Right ventricle myocardium inferior (tissue), 1 donor: Measurements from ENCODE around the gene TADA2B. TPM values are rescaled to one million over a fixed set of nuclear protein-coding genes. Genes with fewer than 3 reads are reported as not detected.

Source experiments
- ATAC-seq: fragments of 200-7000 bp; cut with Tn5 transposase; one replicate; pipeline ENCODE4 v1.9.1; 2020; ENCODE audit warnings: mild to moderate bottlenecking, moderate library complexity
- DNase-seq: peaks from one replicate; pipeline ENCODE4 v3.0.0; 2021; ENCODE audit errors: missing footprints
- intact Hi-C: fragments of 100-400 bp; cut with DNase I; formaldehyde crosslinking; loops from one replicate; pipeline ENCODE4 v1.11.0; 2022
- total RNA-seq: library from RNA; stranded (reverse); fragmentation: NEBNext Ultra II Directional; extraction: Animal tissue kit (Norgen Biotek cat#: 25700); gene quantifications from one replicate; pipeline ENCODE4 v1.2.1, GENCODE V29; 2021
- donor health status: DM: no; HTN: yes; CAD: no; lungs with severe emphysema.

Gene TADA2B
- total RNA-seq, 1 donor from 2014 or later, result 33.3 TPM

DNA sequence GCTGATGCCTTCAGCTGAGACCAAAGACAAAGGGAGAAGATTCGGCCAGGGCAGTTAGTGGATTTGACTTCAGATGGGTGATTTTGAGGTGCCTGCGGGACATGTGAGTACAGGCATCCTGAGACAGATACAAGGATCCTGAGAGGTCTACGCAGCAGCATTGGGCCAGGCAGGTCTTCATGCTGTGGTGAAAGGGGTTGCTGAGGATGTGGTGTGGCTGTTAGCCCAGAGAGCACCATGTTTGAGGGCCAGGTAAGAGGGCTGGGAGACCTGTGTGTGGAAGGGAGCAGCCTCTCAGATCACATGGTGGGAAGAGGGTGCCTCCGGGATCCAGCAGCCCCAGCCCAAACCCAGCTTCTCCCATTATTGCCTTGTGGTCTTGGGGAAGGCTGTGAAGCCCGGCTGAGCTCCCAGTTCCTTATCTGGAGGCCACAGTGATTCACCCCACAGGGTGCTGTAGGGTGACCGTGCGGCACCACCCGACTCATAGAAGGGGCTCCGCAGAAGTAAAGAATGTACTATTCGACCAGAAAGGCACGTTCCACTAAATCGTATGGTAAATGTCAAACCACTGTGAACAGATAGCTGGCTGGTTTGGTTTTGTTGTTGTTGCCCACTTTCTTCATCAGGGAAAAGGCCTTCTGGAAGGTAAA, 27.7 kb upstream of the TADA2B start:
- intact Hi-C loops, result no loop called here
- DNase-seq, result no peak
- no peak for ATAC-seq

GRCh38 chr4:7016086-7016485, 27.1 kb upstream of the TADA2B start:
- intact Hi-C loops, result no loop called here
- no peak for DNase-seq
- peak; percentile 40 for ATAC-seq

GRCh38 chr4:7016512-7016911, 26.7 kb upstream of the TADA2B start:
- DNase-seq, result no peak
- intact Hi-C loops, result no loop called here
- no peak for ATAC-seq

DNA sequence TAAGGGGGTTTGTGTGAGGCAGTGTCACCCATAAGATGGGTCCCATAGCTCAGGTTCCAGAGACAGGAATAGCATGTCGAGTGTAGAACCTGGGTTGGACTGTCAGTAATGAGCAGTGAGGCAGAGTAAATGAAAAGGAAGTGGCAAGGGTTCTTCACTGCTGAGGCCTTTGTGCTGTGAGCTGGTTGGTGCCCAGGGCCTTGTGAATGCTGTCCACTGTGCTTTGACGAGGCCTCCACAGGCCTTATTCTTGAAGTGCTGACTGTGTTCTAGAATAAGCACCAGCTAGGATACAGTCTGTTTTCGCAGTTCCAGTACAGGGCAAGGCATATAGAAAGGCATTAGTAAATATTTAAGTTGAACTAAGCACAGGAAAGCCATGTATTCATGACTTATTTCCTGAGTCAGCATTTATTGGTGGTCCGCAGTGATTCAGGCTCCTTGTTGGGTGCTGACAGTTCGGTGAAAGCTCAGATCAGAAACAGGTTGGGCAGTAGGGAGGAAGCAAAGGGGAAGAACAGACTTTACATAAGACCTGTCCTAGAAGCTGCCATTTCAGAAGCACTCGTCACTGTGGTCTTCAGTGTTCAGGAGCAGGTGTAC, 25.6 kb upstream of the TADA2B start:
- intact Hi-C loops, result loop anchor here (1.0 kb wide), 1 partner anchor 27 kb away; no protein-coding TSS in a partner anchor
- no peak for DNase-seq

GRCh38 chr4:7018281-7018680, 24.9 kb upstream of the TADA2B start:
- ATAC-seq, result no peak
- intact Hi-C loops, result no loop called here
- DNase-seq, result no peak

More for the DNA sequence above, 25.6 kb upstream of the TADA2B start:
- no peak for ATAC-seq

DNA sequence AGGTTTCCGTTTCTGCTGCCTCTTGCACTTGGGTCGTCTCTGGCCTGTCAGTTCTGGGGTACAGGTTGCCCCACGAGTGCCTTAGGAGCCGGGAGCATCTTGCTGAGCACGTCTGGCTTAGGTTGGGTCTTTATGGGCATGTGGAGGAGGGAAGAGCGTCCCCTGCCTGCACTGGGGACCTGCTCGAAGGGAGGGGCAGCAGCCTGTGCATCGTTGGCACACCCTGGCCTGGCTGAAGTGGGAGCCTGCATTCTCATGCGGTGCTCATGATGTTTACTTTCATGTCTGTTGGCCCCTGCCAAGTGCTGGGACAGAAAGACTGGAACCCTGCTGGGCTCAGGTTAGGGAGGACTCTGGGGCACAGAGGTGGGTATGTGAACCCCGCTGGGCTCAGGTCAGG, 23.8 kb upstream of the TADA2B start:
- ATAC-seq, result no peak
- intact Hi-C loops, result no loop called here
- no peak for DNase-seq

- intact Hi-C loops, result no loop called here
- DNase-seq (peak; percentile 51), ATAC-seq (no peak)
Observed at GRCh38 chr4:7020290-7020689, 22.9 kb upstream of the TADA2B start.

GRCh38 chr4:7020856-7021255, 22.3 kb upstream of the TADA2B start:
- intact Hi-C loops, result no loop called here
- DNase-seq, result peak; percentile 34
- ATAC-seq, result no peak

DNA sequence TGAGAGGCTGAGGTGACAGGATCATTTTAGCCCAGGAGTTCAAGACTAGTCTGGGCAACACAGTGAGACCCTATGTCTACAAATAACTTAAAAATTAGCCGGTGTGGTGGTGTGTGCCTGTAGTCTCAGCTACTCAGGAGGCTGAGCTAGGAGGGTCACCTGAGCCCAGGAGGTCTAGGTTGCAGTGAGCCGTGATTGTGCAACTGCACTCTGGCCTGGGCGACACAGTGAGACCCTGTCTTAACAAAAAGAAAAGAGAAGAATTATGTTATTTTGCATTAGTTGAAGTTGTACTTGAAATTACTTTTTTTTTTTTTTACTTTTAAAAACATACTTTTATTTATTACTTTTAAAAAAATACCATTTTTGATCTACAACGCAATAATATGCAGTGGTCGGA, 21.8 kb upstream of the TADA2B start:
- intact Hi-C loops, result no loop called here
- ATAC-seq (no peak), DNase-seq (peak; percentile 17)

DNA sequence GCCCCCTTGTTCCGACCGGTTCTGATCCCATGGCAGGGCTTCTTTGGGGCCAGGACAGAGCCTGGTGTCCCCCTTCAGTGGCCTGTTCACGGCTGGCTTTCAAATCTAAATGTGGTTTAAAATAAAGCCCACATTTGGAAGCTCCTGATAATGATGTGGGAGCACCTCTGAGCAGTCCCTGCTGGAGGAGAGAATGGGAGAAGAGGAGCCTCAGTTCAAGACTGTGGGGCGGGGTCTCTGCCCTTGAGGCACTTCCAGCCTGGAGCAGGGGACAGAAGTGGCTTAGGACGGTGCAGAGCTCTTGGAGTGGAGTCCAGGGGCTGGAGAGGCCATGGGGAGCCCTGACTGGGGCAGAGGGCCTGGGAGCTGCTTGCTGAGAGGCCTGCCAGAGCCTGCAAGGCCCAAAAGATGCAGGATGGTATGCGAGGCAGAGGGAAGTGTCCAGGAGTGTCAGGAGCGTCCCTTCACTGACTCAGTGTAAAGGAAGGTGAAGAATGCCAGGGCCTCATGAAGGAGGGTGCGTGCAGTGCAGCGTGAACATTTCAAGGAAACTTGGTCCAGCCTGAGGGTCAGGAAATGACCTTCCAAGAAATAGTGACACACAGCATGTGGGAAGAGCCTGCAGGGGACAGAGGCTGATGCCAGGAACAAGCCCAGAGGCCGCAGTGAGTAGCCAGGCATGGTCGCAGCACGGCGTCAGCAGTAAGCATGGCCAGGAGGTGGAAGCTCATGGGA, 21.1 kb upstream of the TADA2B start:
- intact Hi-C loops, result no loop called here
- DNase-seq, result peak; percentile 28
- ATAC-seq, result no peak

DNA sequence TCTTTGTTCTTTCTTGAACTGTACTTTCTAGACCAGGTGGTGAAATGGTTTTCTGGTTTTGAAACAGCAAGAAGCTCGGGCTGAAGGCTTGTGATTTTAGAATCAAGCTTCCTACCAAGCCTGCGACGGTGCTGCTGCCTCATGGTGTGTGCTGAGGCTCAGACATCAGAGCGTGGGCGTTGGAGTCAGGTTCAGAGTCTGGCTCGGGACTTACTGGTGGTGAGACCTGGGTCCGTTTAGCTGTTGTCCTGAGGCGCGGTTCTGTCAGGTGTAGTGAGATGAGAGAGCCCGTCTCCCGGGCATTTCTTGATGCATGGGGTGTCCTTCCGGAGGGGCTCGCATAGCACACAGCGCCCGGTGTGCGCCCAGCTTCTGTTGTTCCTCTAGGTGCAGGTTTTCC, 19.7 kb upstream of the TADA2B start:
- intact Hi-C loops, result no loop called here
- ATAC-seq (no peak), DNase-seq (peak; percentile 42)

- DNase-seq (peak; percentile 26), ATAC-seq (no peak)
- intact Hi-C loops, result no loop called here
Observed at GRCh38 chr4:7023901-7024300, 19.3 kb upstream of the TADA2B start.

DNA sequence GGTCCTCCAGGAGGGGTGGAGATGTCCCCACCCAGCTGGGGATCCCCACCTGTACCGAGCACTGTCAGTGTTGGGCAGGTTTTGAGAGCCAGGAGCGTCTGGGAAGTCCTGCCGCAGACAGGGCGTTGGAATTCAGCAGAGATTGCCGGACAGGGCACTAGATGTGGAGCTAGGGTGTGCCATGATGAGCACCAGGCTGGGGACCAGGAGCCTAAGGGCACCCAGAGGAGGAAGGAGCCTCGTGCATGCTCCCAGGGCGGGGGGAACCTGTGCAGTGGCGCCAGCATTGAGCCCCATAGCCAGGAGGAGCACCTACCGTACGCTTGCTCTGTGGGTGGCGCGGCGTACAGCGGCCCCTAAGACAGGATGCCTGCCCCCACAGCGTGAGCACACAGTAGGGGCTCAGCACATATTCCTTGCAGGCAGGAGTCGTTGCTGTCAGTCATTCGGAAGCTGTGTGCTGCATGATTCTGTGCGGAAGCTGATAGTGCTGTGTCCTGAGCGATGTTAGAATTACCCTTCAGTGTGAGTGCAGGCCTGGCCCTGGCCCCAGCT, 18.8 kb upstream of the TADA2B start:
- intact Hi-C loops, result no loop called here
- peak; percentile 17 for ATAC-seq
- peak; percentile 64 for DNase-seq

DNA sequence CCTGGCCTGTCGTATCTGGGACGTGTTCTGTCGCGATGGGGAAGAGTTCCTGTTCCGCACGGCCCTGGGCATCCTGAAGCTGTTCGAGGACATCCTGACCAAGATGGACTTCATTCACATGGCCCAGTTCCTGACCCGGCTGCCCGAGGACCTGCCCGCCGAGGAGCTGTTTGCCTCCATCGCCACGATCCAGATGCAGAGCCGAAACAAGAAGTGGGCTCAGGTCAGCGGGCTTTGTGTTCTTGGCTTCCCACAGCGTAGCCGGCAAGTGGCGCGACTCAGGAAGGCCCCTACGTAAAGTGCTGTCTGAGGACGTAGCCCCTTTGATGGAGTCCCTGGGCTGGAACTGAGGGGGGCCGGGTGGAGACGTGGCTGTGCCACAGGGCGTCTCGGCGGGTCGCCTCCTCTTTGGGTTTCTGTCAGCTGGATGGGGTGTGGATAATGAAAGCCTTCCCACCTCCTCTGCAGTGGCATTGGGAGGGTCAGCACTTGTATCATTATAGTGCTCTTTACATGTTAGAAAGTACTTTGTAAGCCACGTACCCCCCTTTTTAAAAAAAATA, 18.1 kb upstream of the TADA2B start:
- DNase-seq, result peak; percentile 41
- intact Hi-C loops, result no loop called here
- no peak for ATAC-seq

DNA sequence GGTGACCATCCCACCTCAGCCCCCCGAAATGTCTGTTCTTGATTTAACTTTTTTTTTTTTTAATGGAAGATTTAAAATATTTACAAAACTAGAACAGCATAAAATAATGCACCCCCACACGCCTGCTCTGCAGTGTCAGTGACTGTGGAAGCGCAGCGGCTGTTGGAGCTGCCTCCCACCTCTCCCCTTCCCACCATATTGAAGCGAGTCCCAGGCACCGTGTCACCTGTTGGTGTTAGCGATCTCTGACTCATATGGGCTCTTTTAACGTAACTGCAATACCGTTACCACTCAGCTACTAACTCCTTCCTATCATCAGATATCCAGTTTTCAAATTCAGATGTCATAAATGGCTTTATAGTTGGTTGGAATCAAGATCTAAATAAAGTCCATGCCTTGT, 17.1 kb upstream of the TADA2B start:
- no peak for ATAC-seq
- intact Hi-C loops, result no loop called here
- DNase-seq, result no peak

DNA sequence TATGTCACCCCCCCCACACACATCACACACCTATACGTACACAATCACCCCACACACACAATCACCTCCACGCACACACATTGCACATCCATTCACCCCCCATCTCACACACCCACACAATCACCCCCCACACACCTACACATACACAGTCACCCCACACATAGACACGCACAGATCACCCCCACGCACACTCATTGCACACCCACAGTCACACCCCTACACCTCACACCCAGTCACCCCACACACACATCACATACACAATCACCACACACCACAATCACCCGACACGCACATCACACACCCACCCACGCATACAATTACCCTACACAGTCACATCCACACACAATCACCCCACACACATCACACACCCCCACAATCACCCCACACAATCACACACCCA, 15.9 kb upstream of the TADA2B start:
- intact Hi-C loops, result no loop called here
- peak; percentile 42 for DNase-seq
- no peak for ATAC-seq

GRCh38 chr4:7027913-7028312, 15.3 kb upstream of the TADA2B start:
- intact Hi-C loops, result no loop called here
- ATAC-seq, result no peak

GRCh38 chr4:7029212-7029611, 14.0 kb upstream of the TADA2B start:
- peak; percentile 27 for DNase-seq
- no peak for ATAC-seq
- intact Hi-C loops, result no loop called here

More at GRCh38 chr4:7027913-7028312, 15.3 kb upstream of the TADA2B start:
- DNase-seq, result peak; percentile 1

DNA sequence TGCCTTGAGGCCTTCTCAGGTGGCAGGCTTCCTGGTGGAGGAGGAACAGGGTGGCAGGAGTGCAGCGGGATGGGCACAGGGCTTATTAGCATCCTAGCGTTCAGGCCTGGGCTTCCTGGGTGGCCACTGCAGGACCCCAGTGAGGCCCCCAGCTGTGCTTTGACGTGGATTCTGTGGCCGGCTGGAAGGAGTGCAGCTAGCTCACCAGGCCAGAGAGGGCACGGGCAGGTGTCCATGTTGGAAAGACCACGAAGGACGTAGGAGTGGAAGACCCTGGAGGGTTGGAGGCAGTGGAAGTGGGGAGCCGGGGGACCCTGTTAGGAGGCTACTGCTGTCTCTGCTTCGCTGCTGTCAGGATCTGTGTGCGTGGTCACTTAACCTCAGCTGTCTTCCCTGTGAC, 13.3 kb upstream of the TADA2B start:
- ATAC-seq (no peak), DNase-seq (peak; percentile 53)
- intact Hi-C loops, result no loop called here
